MM.1S (cell line): ENCODE measurements around the gene TYK2.

Experiments
- DNase-seq: peaks from one replicate; pipeline ENCODE4 v3.0.0-alpha.2; 2015
- H2AFZ ChIP-seq: fragments of 300-600 bp; sonication (generic); 2 replicates; pipeline ENCODE4 v1.6.0; 2016; ENCODE audit warnings: antibody characterized with exemption, low read length
- H3F3A ChIP-seq: fragments of 300-600 bp; sonication (generic); 2 replicates; pipeline ENCODE4 v1.6.1; 2016; ENCODE audit warnings: mild to moderate bottlenecking, antibody characterized with exemption, low read length, moderate library complexity, mixed read lengths; ENCODE audit not compliant: insufficient read depth
- H3K27ac ChIP-seq: fragments of 300-600 bp; sonication (generic); 2 replicates; pipeline ENCODE4 v1.5.1; 2016; ENCODE audit warnings: mild to moderate bottlenecking, low read length
- H3K27me3 ChIP-seq: fragments of 300-600 bp; sonication (generic); replicated peaks from 2 replicates; pipeline ENCODE4 v1.6.0; 2016; ENCODE audit warnings: low read length; ENCODE audit not compliant: insufficient read depth
- H3K36me3 ChIP-seq: fragments of 300-600 bp; sonication (generic); replicated peaks from 2 replicates; pipeline ENCODE4 v1.6.1; 2016; ENCODE audit warnings: mild to moderate bottlenecking, low read length, mixed read lengths; ENCODE audit not compliant: insufficient read depth
- H3K4me1 ChIP-seq: fragments of 300-600 bp; sonication (generic); 2 replicates; pipeline ENCODE4 v1.6.1; 2016; ENCODE audit warnings: low read length, mixed read lengths
- H3K4me2 ChIP-seq: fragments of 300-600 bp; sonication (generic); 2 replicates; pipeline ENCODE4 v1.6.0; 2016; ENCODE audit warnings: low read depth, low read length
- H3K4me3 ChIP-seq: fragments of 300-600 bp; sonication (generic); 2 replicates; pipeline ENCODE4 v1.5.1; 2016; ENCODE audit warnings: low read length, mixed read lengths
- H3K79me2 ChIP-seq: fragments of 300-600 bp; sonication (generic); 2 replicates; pipeline ENCODE4 v1.6.1; 2016; ENCODE audit warnings: mixed run types, low read length, mixed read lengths
- H3K9ac ChIP-seq: fragments of 300-600 bp; sonication (generic); 2 replicates; pipeline ENCODE4 v1.6.1; 2016; ENCODE audit warnings: low read length, mixed read lengths
- H3K9me2 ChIP-seq: fragments of 300-600 bp; sonication (generic); replicated peaks from 2 replicates; pipeline ENCODE4 v1.6.1; 2016; ENCODE audit warnings: mild to moderate bottlenecking, low read length, mixed read lengths; ENCODE audit not compliant: insufficient read depth
- H3K9me3 ChIP-seq: fragments of 300-600 bp; sonication (generic); replicated peaks from 2 replicates; pipeline ENCODE4 v1.6.1; 2016; ENCODE audit warnings: mild to moderate bottlenecking, low read length, mixed read lengths; ENCODE audit not compliant: insufficient read depth
- H4K20me1 ChIP-seq: fragments of 300-600 bp; sonication (generic); 2 replicates; pipeline ENCODE4 v1.6.1; 2016; ENCODE audit warnings: mild to moderate bottlenecking, low read length, moderate library complexity, mixed read lengths; ENCODE audit not compliant: insufficient read depth
- EZH2 ChIP-seq: fragments of 300-600 bp; sonication (generic); optimal IDR thresholded peaks from 2 replicates; pipeline ENCODE3; 2017; ENCODE audit warnings: low read depth, mild to moderate bottlenecking, antibody characterized with exemption, low read length, mixed read lengths
- EZH2phosphoT487 ChIP-seq: fragments of 300-600 bp; sonication (generic); IDR thresholded peaks from 2 replicates; pipeline ENCODE4 v1.6.1; 2018; ENCODE audit warnings: antibody characterized with exemption, low read length
- TF ChIP-seq, protein P1 (sequence below): fragments of 300-600 bp; sonication (generic); IDR thresholded peaks from 2 replicates; pipeline ENCODE4 v1.5.1; 2016; ENCODE audit warnings: antibody characterized with exemption, low read length, mixed read lengths

The TYK2 gene

GRCh38 chr19:10320602-10321416, 59.6 kb downstream of the TYK2 start:
- Histone ChIP-seq H3K27me3 (no peaks in the 10 kb centered on the region), H3K9me3 (no peaks in the 10 kb centered on the region), H3K9me2 (no peaks in the 10 kb centered on the region), H3K36me3 (no peaks in the 10 kb centered on the region), H3F3A (no peaks in the 10 kb centered on the region), H4K20me1 (no peaks in the 10 kb centered on the region), H3K4me2 (no peak overlapping the region), H3K4me1 (0 out of 2 replicates have a peak, but pooled peaks cover 4% of the 10 kb centered on the region), H3K9ac (no peak overlapping the region), H2AFZ (no peak overlapping the region), H3K27ac (no peak overlapping the region), H3K79me2 (0 out of 2 replicates have a peak, but pooled peaks cover 3% of the 10 kb centered on the region), H3K4me3 (no peak overlapping the region)
- no peak for DNase-seq
- TF ChIP-seq EZH2phosphoT487 (no peak), EZH2 (no peak)

DNA sequence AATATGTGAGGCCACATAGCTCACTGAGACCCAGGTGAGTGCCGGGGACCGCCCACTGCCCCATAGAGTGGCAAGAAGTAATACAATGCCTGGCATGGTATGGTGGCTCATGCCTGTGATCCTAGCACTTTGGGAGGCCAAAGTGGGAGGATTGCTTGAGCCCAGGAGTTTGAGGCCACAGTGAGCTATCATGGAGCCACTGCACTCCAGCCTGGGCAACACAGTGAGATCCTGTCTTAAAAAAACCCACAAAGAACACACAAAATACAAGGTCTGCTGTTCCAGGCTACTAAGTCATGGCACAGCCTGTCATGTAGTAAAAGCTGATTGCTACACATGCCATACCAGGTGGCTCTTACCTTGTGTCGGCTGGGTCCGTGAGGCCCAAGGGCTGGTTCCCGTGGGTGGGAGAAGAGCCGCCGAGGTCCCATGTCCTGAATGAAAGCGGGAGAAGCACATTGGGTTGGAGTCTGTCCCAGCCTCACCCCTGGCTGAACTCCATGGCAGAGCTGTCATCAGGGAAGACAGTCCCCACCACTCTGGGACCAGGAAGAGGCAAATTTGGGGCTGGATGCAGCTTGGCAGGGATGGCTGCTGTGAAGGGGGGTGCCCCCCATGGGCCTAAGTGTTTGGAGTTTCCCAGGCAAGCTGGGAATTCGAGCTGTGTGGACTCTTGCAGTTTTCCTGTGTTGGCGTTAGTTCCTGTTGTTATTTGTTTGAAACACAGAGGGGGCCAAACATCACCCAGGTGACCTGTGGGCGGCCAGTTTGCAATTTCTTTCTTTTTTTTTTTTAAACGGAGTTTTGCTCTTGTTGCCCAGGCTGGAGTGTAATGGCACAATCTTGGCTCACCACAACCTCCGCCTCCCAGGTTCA, 61.3 kb downstream of the TYK2 start:
- Histone ChIP-seq H4K20me1 (no peaks in the 10 kb centered on the region), H3K36me3 (no peaks in the 10 kb centered on the region), H3K4me2 (no peak overlapping the region), H3F3A (no peaks in the 10 kb centered on the region), H3K9ac (no peak overlapping the region), H3K9me2 (no peaks in the 10 kb centered on the region), H3K4me1 (0 out of 2 replicates have a peak, but pooled peaks cover 4% of the 10 kb centered on the region), H3K9me3 (no peaks in the 10 kb centered on the region), H3K27me3 (no peaks in the 10 kb centered on the region), H3K27ac (no peak overlapping the region), H3K4me3 (no peak overlapping the region), H3K79me2 (peaks cover 3% of the 10 kb centered on the region; the same call in 1 of the 2 replicates), H2AFZ (no peak overlapping the region)
- no peak for DNase-seq
- TF ChIP-seq, protein P1, sequence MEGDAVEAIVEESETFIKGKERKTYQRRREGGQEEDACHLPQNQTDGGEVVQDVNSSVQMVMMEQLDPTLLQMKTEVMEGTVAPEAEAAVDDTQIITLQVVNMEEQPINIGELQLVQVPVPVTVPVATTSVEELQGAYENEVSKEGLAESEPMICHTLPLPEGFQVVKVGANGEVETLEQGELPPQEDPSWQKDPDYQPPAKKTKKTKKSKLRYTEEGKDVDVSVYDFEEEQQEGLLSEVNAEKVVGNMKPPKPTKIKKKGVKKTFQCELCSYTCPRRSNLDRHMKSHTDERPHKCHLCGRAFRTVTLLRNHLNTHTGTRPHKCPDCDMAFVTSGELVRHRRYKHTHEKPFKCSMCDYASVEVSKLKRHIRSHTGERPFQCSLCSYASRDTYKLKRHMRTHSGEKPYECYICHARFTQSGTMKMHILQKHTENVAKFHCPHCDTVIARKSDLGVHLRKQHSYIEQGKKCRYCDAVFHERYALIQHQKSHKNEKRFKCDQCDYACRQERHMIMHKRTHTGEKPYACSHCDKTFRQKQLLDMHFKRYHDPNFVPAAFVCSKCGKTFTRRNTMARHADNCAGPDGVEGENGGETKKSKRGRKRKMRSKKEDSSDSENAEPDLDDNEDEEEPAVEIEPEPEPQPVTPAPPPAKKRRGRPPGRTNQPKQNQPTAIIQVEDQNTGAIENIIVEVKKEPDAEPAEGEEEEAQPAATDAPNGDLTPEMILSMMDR = no peak
- no peak for TF ChIP-seq EZH2phosphoT487
- TF ChIP-seq EZH2 = no peak

DNA sequence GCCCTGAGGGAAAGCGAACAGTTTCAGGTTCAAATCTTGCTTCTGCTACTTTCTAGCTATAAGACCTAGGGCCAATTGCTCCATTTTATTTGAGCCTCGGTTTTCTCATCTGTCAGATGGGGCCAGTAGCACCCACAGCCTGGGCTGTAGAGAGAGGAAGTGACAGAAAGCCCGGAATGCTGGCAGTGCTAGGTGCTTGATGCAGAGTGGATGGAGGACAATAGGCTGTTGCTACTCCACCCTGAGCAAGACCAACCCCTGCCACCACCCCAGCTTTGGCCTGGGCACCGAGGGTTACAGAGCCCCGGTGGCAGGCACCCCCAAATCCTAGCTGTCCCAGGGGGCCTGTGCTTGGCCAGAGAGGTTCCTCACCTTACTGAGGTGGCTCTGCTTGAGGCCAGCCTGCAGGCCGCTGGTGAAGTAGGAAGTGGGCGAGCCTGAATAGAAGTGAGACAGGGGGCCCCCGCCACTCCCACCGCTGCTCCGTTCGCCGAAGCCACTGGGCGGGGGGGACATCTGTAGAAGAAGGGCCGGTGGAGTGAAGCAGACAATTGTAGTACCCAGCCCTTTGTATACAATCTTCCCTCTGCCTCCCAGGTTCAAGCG, 62.4 kb downstream of the TYK2 start:
- Histone ChIP-seq H4K20me1 (no peaks in the 10 kb centered on the region), H3K4me1 (0 out of 2 replicates have a peak, but pooled peaks cover 4% of the 10 kb centered on the region), H3F3A (no peaks in the 10 kb centered on the region), H3K4me3 (no peak overlapping the region), H3K9me3 (no peaks in the 10 kb centered on the region), H2AFZ (no peak overlapping the region), H3K79me2 (peaks cover 3% of the 10 kb centered on the region; the same call in 1 of the 2 replicates), H3K27ac (no peak overlapping the region), H3K36me3 (no peaks in the 10 kb centered on the region), H3K4me2 (no peak overlapping the region), H3K9ac (no peak overlapping the region), H3K27me3 (no peaks in the 10 kb centered on the region), H3K9me2 (no peaks in the 10 kb centered on the region)
- TF ChIP-seq, protein P1 = no peak
- TF ChIP-seq EZH2 (no peak), EZH2phosphoT487 (no peak)
- DNase-seq = no peak
